Measurements from ENCODE around the gene PCDHGA2. TPM values are rescaled to one million over a fixed set of nuclear protein-coding genes. Genes with fewer than 3 reads are reported as not detected.
A peak's percentile ranks its signal among the peaks of the same experiment; 100 is the strongest.

Gene PCDHGA2
- total RNA-seq, 4 donors from 2014 or later = 0.57 to 1.7 (median 1.1) TPM; not detected in 1

GRCh38 chr5:141319202-141319601 lies 19.4 kb upstream of the PCDHGA2 start:
- DNase-seq = no peak
- peaks cover 0 to 39% (median 0%) of the 10 kb centered on the region in 3 donors for H3K36me3 ChIP-seq
- no peak for TF ChIP-seq POLR2A (IDR thresholded peaks at IDR 0.05)
- TF ChIP-seq CTCF (IDR thresholded peaks at IDR 0.05) = no peak
- no peak overlapping the region for H3K27ac ChIP-seq
- H3K27me3 ChIP-seq = no peaks in the 10 kb centered on the region
- H3K9me3 ChIP-seq = peaks cover 0 to 61% (median 25%) of the 10 kb centered on the region in 4 donors
- peaks cover 0 to 4% (median 0%) of the 10 kb centered on the region in 4 donors for H3K4me1 ChIP-seq
- no peak overlapping the region for H3K4me3 ChIP-seq

GRCh38 chr5:141319699-141320098 lies 18.9 kb upstream of the PCDHGA2 start:
- Histone ChIP-seq H3K4me1 (peaks cover 0 to 4% (median 0%) of the 10 kb centered on the region in 4 donors), H3K36me3 (peaks cover 0 to 39% (median 0%) of the 10 kb centered on the region in 3 donors), H3K27ac (no peak overlapping the region), H3K9me3 (peaks cover 0 to 58% (median 25%) of the 10 kb centered on the region in 4 donors), H3K27me3 (no peaks in the 10 kb centered on the region), H3K4me3 (peak overlapping the region; percentile 60 to 71 (median 66))
- no peak for TF ChIP-seq POLR2A (IDR thresholded peaks at IDR 0.05)
- no peak for TF ChIP-seq CTCF (IDR thresholded peaks at IDR 0.05)
- DNase-seq = no peak

- H3K4me1 ChIP-seq = peaks cover 0 to 4% (median 0%) of the 10 kb centered on the region in 4 donors
- peak within 1 kb of the TSS; percentile 84 to 94 (median 88) for H3K27ac ChIP-seq
- peak within 1 kb of the TSS; percentile 60 to 71 (median 66) for H3K4me3 ChIP-seq
- H3K36me3 ChIP-seq = peaks cover 0 to 39% (median 0%) of the 10 kb centered on the region in 3 donors
- H3K27me3 ChIP-seq = no peaks in the 10 kb centered on the region
- peak; percentile 86 to 95 (median 93) for DNase-seq
- TF ChIP-seq POLR2A (IDR thresholded peaks at IDR 0.05) (peak; percentile 87), CTCF (IDR thresholded peaks at IDR 0.05) (peak; percentile 72 to 85 (median 78))
- peaks cover 0 to 50% (median 25%) of the 10 kb centered on the region in 4 donors for H3K9me3 ChIP-seq
These were observed 18.1 kb upstream of the PCDHGA2 start, which contains the start of gene TAF7 for GRCh38 chr5:141320225-141321169. Gene TAF7, minus strand, starts transcription at chr5:141320784. Its CDS starts 740 bp downstream, at chr5:141320044.

- Histone ChIP-seq H3K4me1 (peaks cover 0 to 4% (median 0%) of the 10 kb centered on the region in 4 donors), H3K4me3 (no peak overlapping the region), H3K36me3 (peaks cover 0 to 24% (median 0%) of the 10 kb centered on the region in 3 donors), H3K27me3 (no peaks in the 10 kb centered on the region), H3K27ac (no peak overlapping the region), H3K9me3 (peaks cover 0 to 37% (median 17%) of the 10 kb centered on the region in 4 donors)
- no peak for DNase-seq
- TF ChIP-seq POLR2A (IDR thresholded peaks at IDR 0.05) (no peak), CTCF (IDR thresholded peaks at IDR 0.05) (no peak)
These were observed 16.3 kb upstream of the PCDHGA2 start for GRCh38 chr5:141322261-141322660.

- Histone ChIP-seq H3K4me3 (peak overlapping the region; percentile 12 to 43 (median 28)), H3K9me3 (peaks cover 0 to 24% (median 5%) of the 10 kb centered on the region in 4 donors), H3K36me3 (no peaks in the 10 kb centered on the region), H3K4me1 (peaks cover 0 to 2% (median 0%) of the 10 kb centered on the region in 4 donors), H3K27ac (no peak overlapping the region), H3K27me3 (no peaks in the 10 kb centered on the region)
- TF ChIP-seq CTCF (IDR thresholded peaks at IDR 0.05) = peak in 5 of 6 experiments; percentile 19 to 48 (median 38)
- TF ChIP-seq POLR2A (IDR thresholded peaks at IDR 0.05) = no peak
- peak; percentile 61 to 82 (median 65) for DNase-seq
These were observed 12.3 kb upstream of the PCDHGA2 start for GRCh38 chr5:141326088-141326854.
